Measurements from ENCODE around the gene CLEC16A. TPM values are rescaled to one million over a fixed set of nuclear protein-coding genes. Genes with fewer than 3 reads are reported as not detected.

Gene CLEC16A
- total RNA-seq, 1 donor from 2014 or later = 38.8 TPM

GRCh38 chr16:11140466-11140865, 196.1 kb downstream of the CLEC16A start:
- DNase-seq (ENCODE audit: low spot score) = no peak

GRCh38 chr16:11140867-11141266, 196.5 kb downstream of the CLEC16A start:
- DNase-seq (ENCODE audit: low spot score) = no peak

DNA sequence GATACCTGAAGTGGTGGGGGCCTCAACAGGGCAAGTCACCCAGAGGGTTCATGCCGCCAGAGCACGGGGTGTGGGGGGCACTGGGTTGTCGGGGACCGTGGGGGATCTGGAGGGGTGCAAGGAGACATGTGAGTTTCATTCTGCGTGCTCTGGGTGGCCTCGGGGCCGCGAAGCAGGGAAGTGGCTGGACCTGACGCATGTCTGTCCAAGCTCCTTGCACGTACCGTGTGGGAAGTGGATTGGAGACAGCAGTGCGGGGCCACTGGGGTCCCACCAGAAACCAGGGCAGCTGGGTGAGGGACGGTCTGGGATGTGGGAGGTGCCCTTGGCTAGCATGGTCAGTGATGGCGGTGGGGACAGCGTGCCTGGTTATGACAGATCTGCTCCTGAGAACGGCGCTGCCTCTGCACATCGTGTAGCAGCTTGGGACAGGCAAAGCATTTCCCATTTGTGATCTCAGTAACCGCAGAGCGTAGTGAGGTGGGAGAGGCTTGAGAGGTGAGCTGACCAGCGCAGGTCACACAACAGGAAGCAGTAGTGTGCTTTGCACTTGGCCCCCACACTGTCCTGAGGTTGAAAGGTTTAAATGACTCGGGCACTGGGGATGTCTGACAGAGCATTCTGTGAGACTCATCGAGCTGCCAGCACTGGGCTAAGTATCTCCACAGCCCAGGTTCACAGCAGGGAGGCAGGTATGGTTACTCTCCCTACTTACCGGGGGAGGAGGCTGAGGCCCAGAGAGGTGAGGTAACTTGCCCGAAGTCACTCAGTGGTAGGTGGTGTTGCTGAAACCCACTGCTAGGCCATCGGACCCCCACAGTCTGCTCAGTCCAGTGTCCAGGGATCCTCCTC, 197.3 kb downstream of the CLEC16A start:
- no peak for DNase-seq (ENCODE audit: low spot score)

GRCh38 chr16:11142261-11142630, 197.9 kb downstream of the CLEC16A start:
- DNase-seq (ENCODE audit: low spot score) = no peak

DNA sequence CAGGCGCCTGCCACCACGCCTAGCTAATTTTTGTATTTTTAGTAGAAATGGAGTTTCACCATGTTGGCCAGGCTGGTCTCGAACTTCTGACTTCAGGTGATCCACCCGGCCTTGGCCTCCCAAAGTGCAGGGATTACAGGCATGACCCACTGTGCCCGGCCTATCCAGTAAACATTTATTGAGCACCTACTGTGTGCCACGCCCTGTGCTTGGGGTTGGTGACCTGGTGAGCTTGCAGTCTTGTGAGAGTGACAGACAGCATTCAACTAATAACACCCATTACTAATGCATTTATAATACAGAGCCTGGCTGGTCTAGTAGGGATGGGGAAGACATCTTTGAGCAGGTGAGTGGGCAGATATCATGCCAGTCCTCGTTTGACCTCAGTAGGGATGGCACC, 198.6 kb downstream of the CLEC16A start:
- no peak for DNase-seq (ENCODE audit: low spot score)

GRCh38 chr16:11143372-11144035, 199.1 kb downstream of the CLEC16A start:
- no peak for DNase-seq (ENCODE audit: low spot score)

GRCh38 chr16:11144122-11144521, 199.8 kb downstream of the CLEC16A start:
- DNase-seq (ENCODE audit: low spot score) = no peak

- DNase-seq (ENCODE audit: low spot score) = no peak
These were observed 200.9 kb downstream of the CLEC16A start for GRCh38 chr16:11145173-11145818.

GRCh38 chr16:11145819-11146211, 201.5 kb downstream of the CLEC16A start:
- DNase-seq (ENCODE audit: low spot score) = no peak

DNA sequence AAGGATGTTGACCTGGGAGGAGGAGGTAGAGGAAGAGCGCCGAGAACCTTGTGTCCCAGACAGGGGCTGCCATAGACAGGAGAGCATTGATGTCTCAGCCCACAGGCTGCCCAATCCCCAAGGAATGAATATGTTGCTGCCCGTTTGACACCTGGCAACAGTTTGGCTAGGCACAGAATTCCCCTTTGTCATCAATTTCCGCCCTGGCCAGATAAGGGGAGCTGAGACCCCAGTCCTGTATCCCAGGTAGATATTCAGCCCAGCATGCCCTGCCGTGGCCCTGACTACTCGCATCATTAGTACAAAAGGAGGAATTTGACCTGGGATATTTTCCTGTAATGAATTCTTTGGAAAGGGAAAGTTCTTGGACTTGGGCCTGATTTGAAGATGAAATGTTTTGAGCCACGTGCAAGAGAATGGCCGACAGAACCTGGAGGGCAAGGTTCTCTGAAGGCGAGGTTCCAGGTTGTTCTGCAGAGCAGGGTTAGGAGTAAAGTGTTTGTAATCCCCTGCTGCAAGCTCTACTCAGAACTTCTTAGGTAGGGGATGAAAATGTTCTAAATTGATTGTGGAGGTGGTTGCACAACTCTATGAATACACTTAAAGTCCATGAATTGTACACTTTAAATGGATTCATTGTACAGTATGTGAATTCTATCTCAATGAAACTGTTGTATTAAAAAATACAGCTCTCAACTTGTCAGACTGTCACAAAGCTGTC, 202.8 kb downstream of the CLEC16A start:
- DNase-seq (ENCODE audit: low spot score) = no peak

DNA sequence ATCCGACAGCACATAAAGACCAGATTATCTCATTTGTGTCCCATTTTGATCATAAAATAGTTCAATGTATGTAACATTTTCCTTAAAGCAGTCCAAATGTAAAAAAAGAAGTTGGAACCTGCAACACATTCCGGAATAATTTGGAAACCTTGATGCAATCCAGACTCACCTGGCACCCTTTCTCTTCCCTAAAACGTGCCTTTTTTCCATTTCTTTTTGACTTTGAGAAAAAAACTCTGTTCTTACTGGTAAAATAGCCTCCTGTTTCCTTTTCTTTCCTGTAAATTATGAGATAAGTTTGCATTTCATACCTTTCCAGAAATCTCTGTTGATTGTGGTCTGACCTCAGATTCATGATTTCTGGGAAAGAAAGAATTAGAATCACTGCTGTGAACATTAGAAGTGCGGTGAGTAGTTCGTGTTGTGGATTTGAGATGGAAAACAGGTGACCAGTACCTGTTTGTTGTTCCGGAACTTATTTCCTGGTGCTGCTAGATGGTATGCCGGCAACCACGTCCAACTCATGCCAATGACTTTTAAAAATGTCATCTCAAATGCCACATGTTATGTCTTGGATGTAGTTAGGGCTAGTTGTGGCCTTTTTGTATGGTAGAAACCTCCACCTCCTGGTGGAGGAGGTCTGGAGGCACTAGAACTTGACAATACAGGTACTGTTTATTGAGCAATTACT, 203.5 kb downstream of the CLEC16A start:
- no peak for DNase-seq (ENCODE audit: low spot score)

DNA sequence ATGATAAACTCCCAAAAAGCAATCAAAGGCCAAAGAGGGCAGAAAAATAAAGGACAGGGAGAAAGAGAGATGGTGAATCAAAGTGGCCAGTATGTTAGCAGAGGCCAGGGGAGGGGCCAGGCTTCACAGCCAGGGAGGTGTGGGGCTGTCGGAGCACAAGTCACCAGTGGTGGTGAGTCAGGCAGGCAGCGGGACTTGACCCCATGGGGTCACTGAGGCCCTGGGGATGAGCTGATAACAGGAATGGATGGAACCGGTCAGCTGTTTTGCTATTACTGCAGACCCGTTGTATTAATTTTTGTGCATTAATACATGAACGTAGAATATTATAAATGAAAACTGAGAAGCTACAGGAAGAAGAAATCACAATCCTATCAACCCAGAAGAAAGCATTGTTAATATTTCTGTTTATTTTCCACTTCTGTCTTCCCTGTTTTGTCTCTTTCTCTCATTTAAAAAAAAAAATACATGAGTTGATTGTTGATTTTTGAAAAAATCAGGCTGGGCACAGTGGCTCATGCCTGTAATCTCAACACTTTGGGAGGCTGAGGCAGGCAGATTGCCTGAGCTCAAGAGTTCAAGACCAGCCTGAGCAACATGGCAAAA, 204.8 kb downstream of the CLEC16A start:
- DNase-seq (ENCODE audit: low spot score) = no peak

GRCh38 chr16:11150190-11150589, 205.8 kb downstream of the CLEC16A start:
- no peak for DNase-seq (ENCODE audit: low spot score)

DNA sequence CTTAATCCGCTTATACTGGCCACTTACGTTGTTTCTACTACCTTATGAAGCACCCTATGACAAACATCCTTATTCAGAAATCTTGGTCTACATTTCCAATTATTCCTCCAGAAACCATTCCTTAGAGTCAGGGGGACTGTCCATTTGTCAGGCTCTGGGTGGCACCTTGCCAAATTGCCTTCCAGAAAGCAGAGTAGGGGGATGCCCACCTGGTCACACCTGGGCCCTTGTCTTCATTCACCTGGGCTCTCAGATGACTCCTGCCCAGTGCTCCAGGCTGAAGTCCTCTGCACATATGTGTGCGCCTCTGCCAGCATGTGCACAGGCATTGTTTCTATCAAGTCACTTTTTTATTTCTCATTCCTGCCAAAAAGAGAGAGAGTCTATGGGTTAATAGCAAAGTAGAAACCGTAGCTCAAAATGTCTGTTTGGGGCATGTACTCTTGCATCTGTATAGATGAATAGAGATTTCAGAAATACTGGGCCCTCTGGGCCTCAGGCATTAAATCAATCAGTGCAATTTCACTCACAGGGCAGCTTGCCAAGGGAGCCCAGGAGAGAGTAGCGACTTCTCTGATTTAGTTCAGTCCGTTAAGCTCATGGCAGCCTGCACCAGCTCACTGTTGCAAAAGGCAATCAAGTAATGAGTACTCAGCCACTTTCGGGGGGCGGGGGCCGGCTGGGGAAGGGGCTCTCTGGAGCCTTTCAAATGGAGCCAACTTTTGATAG, 207.0 kb downstream of the CLEC16A start:
- DNase-seq (ENCODE audit: low spot score) = no peak

- DNase-seq (ENCODE audit: low spot score) = no peak
These were observed 207.7 kb downstream of the CLEC16A start for GRCh38 chr16:11151885-11152629.

DNA sequence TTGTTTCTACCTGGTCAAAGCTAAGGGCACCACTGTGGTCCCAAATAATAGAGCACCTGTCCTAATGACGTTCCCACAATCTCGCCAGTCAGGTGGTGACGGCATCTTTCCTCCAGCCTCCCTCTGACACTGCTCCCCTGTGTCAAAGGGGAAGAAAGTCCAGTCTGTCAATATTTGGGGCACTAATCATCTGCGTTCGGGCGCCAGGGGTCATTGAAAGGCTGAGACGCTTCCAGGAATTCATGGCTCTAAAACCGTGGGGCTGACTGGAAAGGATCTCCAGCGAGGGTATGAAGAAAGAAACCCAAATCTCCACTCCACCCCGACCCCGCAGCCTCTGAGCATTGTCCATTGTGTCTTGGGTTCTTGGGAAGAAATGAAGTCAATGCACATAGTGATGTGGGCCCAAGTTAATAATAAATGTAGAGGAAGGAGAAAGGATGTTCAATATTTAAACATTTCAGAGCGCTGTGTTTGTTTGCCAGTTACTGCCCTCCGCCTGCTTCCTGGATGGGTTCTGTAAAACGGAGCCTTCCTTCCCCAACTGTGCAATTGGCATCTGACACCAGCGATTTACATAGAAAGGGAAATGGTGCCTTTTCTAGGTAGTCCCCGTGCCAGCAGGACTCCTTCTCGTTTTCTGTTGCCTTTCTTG, 208.4 kb downstream of the CLEC16A start:
- no peak for DNase-seq (ENCODE audit: low spot score)

- DNase-seq (ENCODE audit: low spot score) = no peak
These were observed 211.0 kb downstream of the CLEC16A start for GRCh38 chr16:11155284-11155806.

DNA sequence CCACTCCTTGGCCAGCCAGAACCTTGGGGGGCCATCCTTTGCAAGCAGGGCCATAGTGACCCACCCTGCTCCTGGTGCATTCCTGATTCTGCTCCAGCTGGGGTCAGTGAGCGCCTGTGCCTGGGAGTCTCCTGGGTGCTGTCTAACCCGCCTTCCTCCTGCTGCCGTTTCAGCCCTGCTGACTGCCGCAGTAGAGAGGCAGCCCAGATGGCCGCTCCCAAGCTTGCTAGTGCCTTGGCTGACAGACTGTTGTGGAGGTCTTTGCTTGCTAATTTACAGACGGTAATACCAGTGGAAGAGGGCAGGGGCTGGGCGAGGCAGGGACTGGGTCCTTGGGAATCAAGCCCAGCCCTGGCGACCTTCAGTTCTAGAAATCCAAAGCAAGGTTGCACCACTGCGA, 212.0 kb downstream of the CLEC16A start:
- DNase-seq (ENCODE audit: low spot score) = no peak

DNA sequence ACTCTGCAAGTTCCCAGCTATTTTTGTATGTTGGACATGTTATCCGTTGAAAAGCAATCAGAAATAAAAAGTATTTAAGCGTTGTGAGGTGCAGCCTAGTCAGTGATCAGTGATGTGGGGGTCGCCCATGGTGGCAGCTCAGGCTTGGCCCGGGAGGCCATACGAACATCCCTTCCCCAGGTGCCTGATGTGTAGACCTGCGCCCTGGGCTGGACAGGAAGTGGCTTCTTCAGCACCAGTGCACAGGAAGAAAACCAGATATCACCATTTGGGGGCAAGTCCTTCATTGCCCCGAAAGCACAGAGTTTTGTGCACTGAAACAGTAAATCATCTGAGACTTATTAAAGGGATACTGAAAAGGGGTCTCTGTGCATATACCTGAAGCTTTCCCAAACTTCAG, 212.8 kb downstream of the CLEC16A start:
- no peak for DNase-seq (ENCODE audit: low spot score)
